Gastrocnemius medialis (tissue), 4 donors: ENCODE data around the gene BSN. TPM values are rescaled to one million over a fixed set of nuclear protein-coding genes. Genes with fewer than 3 reads are reported as not detected.

Experiments
- ATAC-seq, 2 donors: fragments of 150-250 bp; one replicate each; pipeline ENCODE4 v1.9.1; 2016
- DNase-seq, 2 donors: peaks; one replicate each; pipeline ENCODE4 v3.0.0-alpha.2; 2019
- H3K27ac ChIP-seq, 4 donors: fragments of 200-600 bp; sonication (generic); 1 replicate in 1 of 4; 2 replicates in 3 of 4; pipeline ENCODE4 v1.5.1; 2016 to 2018; ENCODE audit warnings: mild to moderate bottlenecking in 2 of 4, moderate library complexity in 1 of 4
- H3K27me3 ChIP-seq, 3 donors: fragments of 200-600 bp; sonication (generic) in 2 of 3; 1 replicate in 1 of 3; 2 replicates in 2 of 3; pipeline versions ENCODE4 v1.5.1 to v1.6.0; 2016 to 2019; ENCODE audit warnings: mild to moderate bottlenecking in 1 of 3, moderate library complexity in 1 of 3
- H3K36me3 ChIP-seq, 2 donors: fragments of 200-600 bp; sonication (generic) in 1 of 2; one replicate each; pipeline ENCODE4 v1.5.1; 2017 to 2018
- H3K4me1 ChIP-seq, 2 donors: fragments of 200-600 bp; sonication (generic) in 1 of 2; one replicate each; pipeline ENCODE4 v1.5.1; 2016 to 2017; ENCODE audit warnings: mild to moderate bottlenecking in 2 of 2
- H3K4me3 ChIP-seq, 4 donors: fragments of 200-600 bp; sonication (generic) in 3 of 4; 1 replicate in 1 of 4; 2 replicates in 3 of 4; pipeline ENCODE4 v1.5.1; 2016 to 2019; ENCODE audit warnings: mild to moderate bottlenecking in 2 of 4
- H3K9me3 ChIP-seq, 3 donors: fragments of 200-600 bp; sonication (generic) in 2 of 3; 1 replicate in 1 of 3; 2 replicates in 2 of 3; pipeline ENCODE4 v1.5.1; 2016 to 2019
- POLR2A ChIP-seq, 2 donors: fragments of 450-650 bp; IDR thresholded peaks; one replicate each; pipeline ENCODE4 v1.6.1; 2017; ENCODE audit warnings: antibody characterized with exemption in 2 of 2, mild to moderate bottlenecking in 2 of 2, moderate library complexity in 2 of 2
- in situ Hi-C, 4 donors: fragments of 200-750 bp; cut with MboI; loops; one replicate each; pipeline versions ENCODE4 v1.15.0 to v1.8.0; 2017; ENCODE audit warnings: low sequenced_read_pairs in 4 of 4
- intact Hi-C: fragments of 100-400 bp; cut with DNase I; formaldehyde crosslinking; loops from one replicate; pipeline ENCODE4 v1.15.1; 2023; ENCODE audit warnings: low total_unique reads
- total RNA-seq, 4 donors: library from RNA; depleted of rRNA; stranded (reverse); fragments of >200 nt; gene quantifications; one replicate each; pipeline versions ENCODE4 v1.1.0 to v1.2.3, GENCODE V29; 2016
- TF ChIP-seq, protein P1 (sequence below), 5 experiments: fragments of 450-650 bp in 3 of 5; fragments of 200-600 bp in 2 of 5; sonication (generic) in 2 of 5; IDR thresholded peaks in 4 of 5; conservative IDR thresholded peaks in 1 of 5; 1 replicate in 4 of 5; 2 replicates in 1 of 5; pipeline ENCODE4 v1.5.1; 2016 to 2019; ENCODE audit warnings: antibody characterized with exemption in 5 of 5, mild to moderate bottlenecking in 3 of 5, moderate library complexity in 3 of 5

BSN gene
- total RNA-seq, 4 donors from 2014 or later = 0.10 to 0.24 (median 0.21) TPM

DNA sequence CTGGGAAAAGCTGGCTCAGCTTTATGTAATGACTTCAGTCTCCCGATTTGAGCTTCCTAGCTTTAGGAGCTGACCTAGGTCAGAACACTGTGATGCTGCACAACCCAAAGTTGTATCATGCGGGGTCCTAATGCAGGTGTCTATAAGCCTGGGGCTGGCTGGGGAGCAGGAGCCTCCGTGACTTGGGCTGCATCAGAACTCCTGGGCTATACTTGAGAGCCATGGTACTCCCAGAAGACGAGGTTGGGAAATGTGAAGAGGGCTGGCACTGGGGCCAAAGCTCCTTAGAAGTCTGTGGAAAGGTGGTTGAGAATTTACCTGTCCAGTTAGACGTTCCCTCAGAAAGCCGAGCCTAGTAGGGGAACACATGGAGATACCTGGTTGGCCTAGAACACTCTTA lies 57.0 kb downstream of the BSN start:
- ATAC-seq = no peak
- Histone ChIP-seq H3K36me3 (no peaks in the 10 kb centered on the region), H3K9me3 (no peaks in the 10 kb centered on the region), H3K4me3 (no peak overlapping the region), H3K4me1 (no peaks in the 10 kb centered on the region), H3K27ac (no peak overlapping the region), H3K27me3 (no peaks in the 10 kb centered on the region)
- TF ChIP-seq POLR2A (IDR thresholded peaks at IDR 0.05) = no peak
- TF ChIP-seq, protein P1, sequence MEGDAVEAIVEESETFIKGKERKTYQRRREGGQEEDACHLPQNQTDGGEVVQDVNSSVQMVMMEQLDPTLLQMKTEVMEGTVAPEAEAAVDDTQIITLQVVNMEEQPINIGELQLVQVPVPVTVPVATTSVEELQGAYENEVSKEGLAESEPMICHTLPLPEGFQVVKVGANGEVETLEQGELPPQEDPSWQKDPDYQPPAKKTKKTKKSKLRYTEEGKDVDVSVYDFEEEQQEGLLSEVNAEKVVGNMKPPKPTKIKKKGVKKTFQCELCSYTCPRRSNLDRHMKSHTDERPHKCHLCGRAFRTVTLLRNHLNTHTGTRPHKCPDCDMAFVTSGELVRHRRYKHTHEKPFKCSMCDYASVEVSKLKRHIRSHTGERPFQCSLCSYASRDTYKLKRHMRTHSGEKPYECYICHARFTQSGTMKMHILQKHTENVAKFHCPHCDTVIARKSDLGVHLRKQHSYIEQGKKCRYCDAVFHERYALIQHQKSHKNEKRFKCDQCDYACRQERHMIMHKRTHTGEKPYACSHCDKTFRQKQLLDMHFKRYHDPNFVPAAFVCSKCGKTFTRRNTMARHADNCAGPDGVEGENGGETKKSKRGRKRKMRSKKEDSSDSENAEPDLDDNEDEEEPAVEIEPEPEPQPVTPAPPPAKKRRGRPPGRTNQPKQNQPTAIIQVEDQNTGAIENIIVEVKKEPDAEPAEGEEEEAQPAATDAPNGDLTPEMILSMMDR (IDR thresholded peaks at IDR 0.05 in 4 of 5, conservative IDR thresholded peaks at IDR 0.05 in 1 of 5) = no peak
- no peak for DNase-seq
- in situ Hi-C loops = no loop called here
- intact Hi-C loops = no loop called here

DNA sequence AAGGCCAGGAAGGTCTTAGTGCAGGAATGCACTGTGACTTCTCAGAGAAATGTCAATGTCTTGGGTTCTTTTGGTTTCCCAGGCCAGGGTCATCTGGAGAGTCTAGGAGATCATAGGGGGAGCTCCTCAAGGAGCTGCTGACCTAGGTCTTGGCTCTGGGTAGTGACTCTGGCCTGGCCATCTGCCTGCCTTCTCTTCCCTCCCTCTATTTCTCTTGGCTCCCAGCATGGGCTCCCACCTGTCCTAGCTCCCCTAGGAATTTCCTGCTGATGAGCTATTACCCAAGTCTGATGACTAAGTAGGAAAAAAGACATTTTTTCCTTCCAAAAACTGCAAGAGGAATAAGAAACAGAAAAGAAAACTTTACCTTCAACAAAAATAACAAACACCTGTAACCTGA lies 57.4 kb downstream of the BSN start:
- H3K27me3 ChIP-seq = no peaks in the 10 kb centered on the region
- in situ Hi-C loops = no loop called here
- no peaks in the 10 kb centered on the region for H3K36me3 ChIP-seq
- ATAC-seq (no peak), DNase-seq (no peak)
- no peaks in the 10 kb centered on the region for H3K9me3 ChIP-seq
- H3K27ac ChIP-seq = no peak overlapping the region
- intact Hi-C loops = no loop called here
- no peak overlapping the region for H3K4me3 ChIP-seq
- no peaks in the 10 kb centered on the region for H3K4me1 ChIP-seq
- TF ChIP-seq, protein P1 (IDR thresholded peaks at IDR 0.05 in 4 of 5, conservative IDR thresholded peaks at IDR 0.05 in 1 of 5) = no peak
- TF ChIP-seq POLR2A (IDR thresholded peaks at IDR 0.05) = no peak

DNA sequence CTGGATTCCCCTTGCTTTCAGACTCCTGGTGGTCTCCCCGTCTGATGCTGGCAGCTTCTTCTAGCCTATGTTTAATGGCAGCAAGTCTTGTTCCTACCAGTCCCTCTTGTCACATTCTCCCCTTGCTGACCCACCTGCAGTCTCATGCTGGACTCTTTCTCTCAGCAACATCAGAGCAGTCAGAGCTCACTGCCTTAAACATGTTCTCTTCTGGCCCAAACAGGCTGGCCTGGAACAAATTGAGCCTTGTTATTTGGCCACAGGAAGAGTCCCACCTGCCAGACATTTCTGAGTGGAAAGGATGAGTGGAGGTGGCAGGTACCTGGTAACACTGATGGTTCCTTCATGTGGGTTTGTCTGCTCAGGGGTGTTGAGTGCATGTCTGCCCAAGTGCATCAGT lies 60.7 kb downstream of the BSN start:
- Histone ChIP-seq H3K9me3 (no peaks in the 10 kb centered on the region), H3K27me3 (no peaks in the 10 kb centered on the region), H3K36me3 (no peaks in the 10 kb centered on the region), H3K4me3 (no peak overlapping the region), H3K27ac (no peak overlapping the region), H3K4me1 (no peaks in the 10 kb centered on the region)
- no peak for TF ChIP-seq POLR2A (IDR thresholded peaks at IDR 0.05)
- intact Hi-C loops = loop anchor here (5.0 kb wide), 1 partner anchor 33 kb away; no protein-coding TSS in a partner anchor
- in situ Hi-C loops = no loop called here
- DNase-seq (no peak), ATAC-seq (no peak)

DNA sequence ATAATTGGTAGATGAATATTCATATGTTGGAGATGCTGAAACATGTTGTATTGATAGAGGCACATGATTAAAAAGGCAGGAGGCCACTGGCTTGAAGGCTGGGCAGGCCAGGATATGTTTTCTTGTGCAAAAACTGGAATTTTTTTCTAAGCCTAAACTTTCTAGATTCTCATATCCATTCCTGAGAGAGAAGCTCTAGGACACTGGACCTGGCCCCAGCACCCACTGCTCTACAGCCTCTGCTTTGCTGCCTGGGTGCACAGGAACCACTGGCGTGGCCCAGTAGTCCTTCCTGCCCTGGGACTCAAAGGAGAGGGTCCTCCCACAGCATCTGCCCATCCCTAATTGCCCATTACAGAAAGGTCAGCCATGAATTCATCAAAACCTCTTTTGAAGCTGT lies 61.8 kb downstream of the BSN start:
- TF ChIP-seq POLR2A (IDR thresholded peaks at IDR 0.05) = no peak
- TF ChIP-seq, protein P1 (IDR thresholded peaks at IDR 0.05 in 4 of 5, conservative IDR thresholded peaks at IDR 0.05 in 1 of 5) = no peak
- no peak for ATAC-seq
- Histone ChIP-seq H3K27ac (no peak overlapping the region), H3K36me3 (no peaks in the 10 kb centered on the region), H3K27me3 (no peaks in the 10 kb centered on the region), H3K9me3 (no peaks in the 10 kb centered on the region), H3K4me1 (no peaks in the 10 kb centered on the region), H3K4me3 (no peak overlapping the region)
- in situ Hi-C loops = no loop called here
- DNase-seq = no peak
- intact Hi-C loops = loop anchor here (5.0 kb wide), 1 partner anchor 34 kb away; no protein-coding TSS in a partner anchor

DNA sequence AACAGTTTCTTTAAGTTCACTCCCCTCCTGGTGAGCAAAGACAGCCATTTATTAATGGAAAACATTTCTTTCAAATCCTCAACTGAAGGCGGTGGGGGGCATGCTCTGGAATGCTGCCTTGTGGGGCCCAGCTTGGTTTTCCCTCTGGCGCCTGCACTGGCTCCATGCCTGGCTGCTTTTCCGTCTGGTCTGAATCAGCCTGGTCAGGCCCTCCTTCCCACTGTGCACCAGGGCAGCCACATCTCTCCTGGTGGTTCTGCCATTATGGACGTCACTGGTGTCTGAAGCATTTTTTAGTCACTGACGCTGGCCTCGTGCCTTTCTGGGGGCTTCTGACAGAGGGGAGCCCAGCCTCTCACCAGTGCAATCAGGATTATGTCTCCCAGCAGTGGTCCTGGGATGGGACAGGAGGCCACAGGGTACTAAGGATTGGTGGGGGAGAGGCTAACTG lies 62.2 kb downstream of the BSN start:
- H3K4me1 ChIP-seq = no peaks in the 10 kb centered on the region
- no peaks in the 10 kb centered on the region for H3K36me3 ChIP-seq
- DNase-seq (no peak), ATAC-seq (no peak)
- no peaks in the 10 kb centered on the region for H3K27me3 ChIP-seq
- no peak overlapping the region for H3K27ac ChIP-seq
- intact Hi-C loops = loop anchor here (5.0 kb wide), 1 partner anchor 34 kb away; no protein-coding TSS in a partner anchor
- no peaks in the 10 kb centered on the region for H3K9me3 ChIP-seq
- H3K4me3 ChIP-seq = no peak overlapping the region
- TF ChIP-seq, protein P1 (IDR thresholded peaks at IDR 0.05 in 4 of 5, conservative IDR thresholded peaks at IDR 0.05 in 1 of 5) = no peak
- no peak for TF ChIP-seq POLR2A (IDR thresholded peaks at IDR 0.05)
- in situ Hi-C loops = no loop called here
